ENCODE data around the gene TMCO4. TPM values are rescaled to one million over a fixed set of nuclear protein-coding genes. Genes with fewer than 3 reads are reported as not detected.

Gene TMCO4
- total and polyA plus RNA-seq, 3 donors from 2014 or later: 10.5 to 17.7 (median 14.9) TPM

DNA sequence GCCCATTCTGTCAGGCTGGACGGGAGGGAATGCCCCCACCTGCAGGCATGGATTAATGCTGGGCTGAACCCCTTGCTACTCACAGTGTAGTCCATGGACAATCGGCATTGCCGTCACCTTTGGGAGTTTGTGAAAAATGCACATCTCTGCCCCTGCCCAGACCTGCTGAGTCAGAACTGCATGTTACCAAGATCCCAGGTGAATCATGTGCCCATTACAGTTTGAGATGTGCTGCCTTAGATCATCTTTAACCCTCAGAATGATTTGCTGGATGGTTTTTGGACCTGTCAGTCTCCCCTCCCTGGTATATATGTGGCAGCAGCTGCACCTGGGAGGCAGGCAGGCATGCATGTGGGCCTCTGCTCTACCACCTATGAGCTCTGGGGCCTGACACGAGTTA lies 120.0 kb downstream of the TMCO4 start:
- H3K36me3 ChIP-seq (ENCODE audit: low read depth, missing control alignments): no peaks in the 10 kb centered on the region
- TF ChIP-seq POLR2A (IDR thresholded peaks at IDR 0.05): no peak
- TF ChIP-seq CTCF (IDR thresholded peaks at IDR 0.05): no peak
- no peak overlapping the region for H3K27ac ChIP-seq
- no peaks in the 10 kb centered on the region for H3K27me3 ChIP-seq
- DNase-seq: no peak
- no peak overlapping the region for H3K4me3 ChIP-seq
- 89 to 91% methylated on average over 4 of the region's 4 CpGs for WGBS, 2 donors
- H3K9me3 ChIP-seq: no peaks in the 10 kb centered on the region
- no peaks in the 10 kb centered on the region for H3K4me1 ChIP-seq
- intact Hi-C loops (cut with DNase I; ENCODE audit: low total_unique reads): no loop called here

- intact Hi-C loops (cut with DNase I; ENCODE audit: low total_unique reads): no loop called here
- no peak overlapping the region for H3K27ac ChIP-seq
- DNase-seq: no peak
- no peak overlapping the region for H3K4me3 ChIP-seq
- WGBS, 2 donors: 84 to 96% methylated on average over 5 to 34 of the region's 34 CpGs
- no peaks in the 10 kb centered on the region for H3K9me3 ChIP-seq
- H3K36me3 ChIP-seq (ENCODE audit: low read depth, missing control alignments): no peaks in the 10 kb centered on the region
- H3K4me1 ChIP-seq: no peaks in the 10 kb centered on the region
- no peaks in the 10 kb centered on the region for H3K27me3 ChIP-seq
- TF ChIP-seq POLR2A (IDR thresholded peaks at IDR 0.05): no peak
- no peak for TF ChIP-seq CTCF (IDR thresholded peaks at IDR 0.05)
These were observed 120.7 kb downstream of the TMCO4 start for GRCh38 chr1:19678931-19679453.

GRCh38 chr1:19678493-19678892 lies 121.2 kb downstream of the TMCO4 start:
- no peaks in the 10 kb centered on the region for H3K27me3 ChIP-seq
- no peak for TF ChIP-seq CTCF (IDR thresholded peaks at IDR 0.05)
- no peak for TF ChIP-seq POLR2A (IDR thresholded peaks at IDR 0.05)
- 70 to 82% methylated on average over 2 to 11 of the region's 11 CpGs for WGBS, 2 donors
- no peak overlapping the region for H3K4me3 ChIP-seq
- intact Hi-C loops (cut with DNase I; ENCODE audit: low total_unique reads): no loop called here
- no peak for DNase-seq
- H3K9me3 ChIP-seq: no peaks in the 10 kb centered on the region
- H3K27ac ChIP-seq: no peak overlapping the region
- H3K4me1 ChIP-seq: no peaks in the 10 kb centered on the region
- H3K36me3 ChIP-seq (ENCODE audit: low read depth, missing control alignments): no peaks in the 10 kb centered on the region

DNA sequence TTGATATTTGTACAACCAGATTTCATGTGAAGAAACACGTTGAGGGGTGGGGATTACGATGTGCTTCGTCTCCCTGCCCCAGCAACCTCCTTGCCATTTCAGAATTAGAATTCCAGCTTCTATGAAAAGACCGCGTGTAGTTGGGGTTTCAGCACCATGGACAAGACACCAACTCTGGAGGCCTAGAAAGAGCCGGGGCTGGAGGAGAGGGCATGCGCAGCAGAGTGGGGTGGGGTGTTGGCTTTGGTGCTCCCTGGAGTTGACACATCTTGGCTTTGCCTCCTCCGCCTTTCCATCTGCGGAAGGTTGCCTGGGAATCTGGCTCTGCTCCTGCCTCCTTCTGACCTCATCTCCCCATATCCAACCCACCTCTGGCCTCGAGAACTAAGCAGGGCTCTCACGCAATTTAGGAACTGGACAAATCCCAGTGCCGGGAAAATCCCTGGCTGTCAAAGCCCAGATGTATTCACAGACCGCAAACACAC lies 123.2 kb downstream of the TMCO4 start:
- no peak for TF ChIP-seq CTCF (IDR thresholded peaks at IDR 0.05)
- DNase-seq: peak; percentile 74

GRCh38 chr1:19675797-19676196 lies 123.9 kb downstream of the TMCO4 start:
- H3K9me3 ChIP-seq: no peaks in the 10 kb centered on the region
- no peaks in the 10 kb centered on the region for H3K27me3 ChIP-seq
- intact Hi-C loops (cut with DNase I; ENCODE audit: low total_unique reads): no loop called here
- no peaks in the 10 kb centered on the region for H3K4me1 ChIP-seq
- TF ChIP-seq POLR2A (IDR thresholded peaks at IDR 0.05): no peak
- TF ChIP-seq CTCF (IDR thresholded peaks at IDR 0.05): no peak
- H3K27ac ChIP-seq: no peak overlapping the region
- DNase-seq: no peak
- H3K4me3 ChIP-seq: no peak overlapping the region
- 48 to 72% methylated on average over 5 of the region's 5 CpGs for WGBS, 2 donors
- no peaks in the 10 kb centered on the region for H3K36me3 ChIP-seq (ENCODE audit: low read depth, missing control alignments)

More for the DNA sequence above, 123.2 kb downstream of the TMCO4 start:
- 20 to 26% methylated on average over 9 to 13 of the region's 13 CpGs for WGBS, 2 donors
- no peaks in the 10 kb centered on the region for H3K9me3 ChIP-seq
- H3K4me1 ChIP-seq: no peaks in the 10 kb centered on the region
- no peaks in the 10 kb centered on the region for H3K27me3 ChIP-seq
- intact Hi-C loops (cut with DNase I; ENCODE audit: low total_unique reads): no loop called here
- no peaks in the 10 kb centered on the region for H3K36me3 ChIP-seq (ENCODE audit: low read depth, missing control alignments)
- no peak overlapping the region for H3K27ac ChIP-seq
- no peak overlapping the region for H3K4me3 ChIP-seq
